ENCODE results near the gene GFI1. TPM values are rescaled to one million over a fixed set of nuclear protein-coding genes. Genes with fewer than 3 reads are reported as not detected.

Gene GFI1
- total RNA-seq, 2 donors from 2014 or later: 0.71 to 2.4 TPM

- no peaks in the 10 kb centered on the region for H3K36me3 ChIP-seq
- H3K4me1 ChIP-seq (ENCODE audit: control insufficient read depth in 1 of 2, low read depth in 2 of 2): no peaks in the 10 kb centered on the region
- no peaks in the 10 kb centered on the region for H3K27me3 ChIP-seq (replicated peaks; ENCODE audit: insufficient read depth)
- no peak overlapping the region for H3K27ac ChIP-seq
- TF ChIP-seq CTCF (IDR thresholded peaks at IDR 0.05): no peak
- H3K9me3 ChIP-seq: no peaks in the 10 kb centered on the region
- no peak for ATAC-seq (ENCODE audit: insufficient number of reproducible peaks, low FRiP score, low read depth)
- DNase-seq (ENCODE audit: low spot score): no peak
- no peak overlapping the region for H3K4me3 ChIP-seq
These were observed 8.8 kb upstream of the GFI1 start for GRCh38 chr1:92495392-92496063.

GRCh38 chr1:92494485-92495141 is 7.9 kb upstream of the GFI1 start:
- H3K36me3 ChIP-seq: no peaks in the 10 kb centered on the region
- no peaks in the 10 kb centered on the region for H3K4me1 ChIP-seq (ENCODE audit: control insufficient read depth in 1 of 2, low read depth in 2 of 2)
- no peaks in the 10 kb centered on the region for H3K27me3 ChIP-seq (replicated peaks; ENCODE audit: insufficient read depth)
- H3K27ac ChIP-seq: no peak overlapping the region
- no peaks in the 10 kb centered on the region for H3K9me3 ChIP-seq
- no peak for ATAC-seq (ENCODE audit: insufficient number of reproducible peaks, low FRiP score, low read depth)
- no peak overlapping the region for H3K4me3 ChIP-seq
- DNase-seq (ENCODE audit: low spot score): no peak
- TF ChIP-seq CTCF (IDR thresholded peaks at IDR 0.05): no peak

- no peak for DNase-seq (ENCODE audit: low spot score)
- no peaks in the 10 kb centered on the region for H3K36me3 ChIP-seq
- H3K9me3 ChIP-seq: no peaks in the 10 kb centered on the region
- no peak overlapping the region for H3K27ac ChIP-seq
- H3K27me3 ChIP-seq (replicated peaks; ENCODE audit: insufficient read depth): no peaks in the 10 kb centered on the region
- no peak for TF ChIP-seq CTCF (IDR thresholded peaks at IDR 0.05)
- no peak overlapping the region for H3K4me3 ChIP-seq
- ATAC-seq (ENCODE audit: insufficient number of reproducible peaks, low FRiP score, low read depth): no peak
- no peaks in the 10 kb centered on the region for H3K4me1 ChIP-seq (ENCODE audit: control insufficient read depth in 1 of 2, low read depth in 2 of 2)
These were observed 6.4 kb upstream of the GFI1 start for GRCh38 chr1:92493139-92493538.

- no peak for TF ChIP-seq CTCF (IDR thresholded peaks at IDR 0.05)
- DNase-seq (ENCODE audit: low spot score) (no peak), ATAC-seq (ENCODE audit: insufficient number of reproducible peaks, low FRiP score, low read depth) (no peak)
- Histone ChIP-seq H3K27ac (no peak overlapping the region), H3K4me1 (ENCODE audit: control insufficient read depth in 1 of 2, low read depth in 2 of 2) (peaks cover 24 to 29% of the 10 kb centered on the region in 2 donors), H3K9me3 (no peaks in the 10 kb centered on the region), H3K4me3 (no peak overlapping the region), H3K36me3 (no peaks in the 10 kb centered on the region), H3K27me3 (replicated peaks; ENCODE audit: insufficient read depth) (no peaks in the 10 kb centered on the region)
These were observed 2.1 kb upstream of the GFI1 start for GRCh38 chr1:92488832-92489231.

GRCh38 chr1:92488416-92488815 is 1.7 kb upstream of the GFI1 start:
- Histone ChIP-seq H3K9me3 (no peaks in the 10 kb centered on the region), H3K27ac (no peak overlapping the region), H3K36me3 (no peaks in the 10 kb centered on the region), H3K4me3 (no peak overlapping the region), H3K27me3 (replicated peaks; ENCODE audit: insufficient read depth) (no peaks in the 10 kb centered on the region), H3K4me1 (ENCODE audit: control insufficient read depth in 1 of 2, low read depth in 2 of 2) (peaks cover 27 to 34% of the 10 kb centered on the region in 2 donors)
- no peak for TF ChIP-seq CTCF (IDR thresholded peaks at IDR 0.05)
- ATAC-seq (ENCODE audit: insufficient number of reproducible peaks, low FRiP score, low read depth) (no peak), DNase-seq (ENCODE audit: low spot score) (no peak)

Data from thoracic aorta (tissue), 2 donors.